Measurements from ENCODE around the gene SF3B6. TPM values are rescaled to one million over a fixed set of nuclear protein-coding genes. Genes with fewer than 3 reads are reported as not detected.
"Not testable (repeated sequence)": the region's sequence is repeated elsewhere in the genome, so short reads cannot be mapped to it uniquely, and the experiment has no call there.

Gene SF3B6
- total RNA-seq, 2 donors from 2014 or later, result 21.4 to 42.8 TPM

- no peaks in the 10 kb centered on the region for H3K27me3 ChIP-seq
- no peaks in the 10 kb centered on the region for H3K4me1 ChIP-seq
- DNase-seq (no peak), ATAC-seq (no peak)
- H3K4me3 ChIP-seq, result no peak overlapping the region
- H3K9me3 ChIP-seq, result no peaks in the 10 kb centered on the region
- intact Hi-C loops (cut with DNase I), result no loop called here
- H3K27ac ChIP-seq, result no peak overlapping the region
- TF ChIP-seq POLR2A (IDR thresholded peaks at IDR 0.05), result no peak
- TF ChIP-seq CTCF (IDR thresholded peaks at IDR 0.05), result no peak
- no peaks in the 10 kb centered on the region for H3K36me3 ChIP-seq (replicated peaks in 1 of 2; ENCODE audit: insufficient read depth in 1 of 2, low read depth in 2 of 2)
- WGBS, 2 donors, result 91% methylated on average over 8 of the region's 8 CpGs; no CpG with 5 or more reads in 1 of the 2 donors
These were observed 28.1 kb upstream of the SF3B6 start for GRCh38 chr2:24104110-24104650.

GRCh38 chr2:24102677-24103076, 26.6 kb upstream of the SF3B6 start:
- WGBS, 2 donors, result 92 to 95% methylated on average over 1 of the region's 1 CpG
- Histone ChIP-seq H3K27me3 (no peaks in the 10 kb centered on the region), H3K4me3 (no peak overlapping the region), H3K9me3 (no peaks in the 10 kb centered on the region), H3K27ac (no peak overlapping the region), H3K36me3 (replicated peaks in 1 of 2; ENCODE audit: insufficient read depth in 1 of 2, low read depth in 2 of 2) (no peaks in the 10 kb centered on the region), H3K4me1 (no peaks in the 10 kb centered on the region)
- no peak for DNase-seq
- intact Hi-C loops (cut with DNase I), result no loop called here
- no peak for TF ChIP-seq CTCF (IDR thresholded peaks at IDR 0.05)
- no peak for TF ChIP-seq POLR2A (IDR thresholded peaks at IDR 0.05)
- ATAC-seq, result no peak

- Histone ChIP-seq H3K27me3 (no peaks in the 10 kb centered on the region), H3K4me1 (no peaks in the 10 kb centered on the region), H3K9me3 (no peaks in the 10 kb centered on the region), H3K27ac (no peak overlapping the region), H3K4me3 (no peak overlapping the region), H3K36me3 (replicated peaks in 1 of 2; ENCODE audit: insufficient read depth in 1 of 2, low read depth in 2 of 2) (no peaks in the 10 kb centered on the region)
- WGBS, 2 donors, result 84 to 89% methylated on average over 2 of the region's 2 CpGs
- intact Hi-C loops (cut with DNase I), result no loop called here
- DNase-seq (no peak), ATAC-seq (no peak)
- TF ChIP-seq POLR2A (IDR thresholded peaks at IDR 0.05), result no peak
- no peak for TF ChIP-seq CTCF (IDR thresholded peaks at IDR 0.05)
These were observed 25.9 kb upstream of the SF3B6 start for GRCh38 chr2:24101992-24102391.

GRCh38 chr2:24100732-24101131, 24.6 kb upstream of the SF3B6 start:
- DNase-seq; H3K4me1 ChIP-seq; ATAC-seq; H3K9me3 ChIP-seq; intact Hi-C loops (cut with DNase I); H3K4me3 ChIP-seq; H3K27ac ChIP-seq; H3K36me3 ChIP-seq (replicated peaks in 1 of 2; ENCODE audit: insufficient read depth in 1 of 2, low read depth in 2 of 2); H3K27me3 ChIP-seq: not testable (repeated sequence)
- 82 to 91% methylated on average over 2 of the region's 2 CpGs for WGBS, 2 donors

- WGBS, 2 donors, result 72 to 89% methylated on average over 11 to 17 of the region's 17 CpGs
These were observed 19.1 kb upstream of the SF3B6 start for GRCh38 chr2:24095171-24095677.

GRCh38 chr2:24093270-24093669, 17.1 kb upstream of the SF3B6 start:
- H3K27me3 ChIP-seq; ATAC-seq; DNase-seq; H3K4me1 ChIP-seq; H3K9me3 ChIP-seq; H3K4me3 ChIP-seq; H3K36me3 ChIP-seq (replicated peaks in 1 of 2; ENCODE audit: insufficient read depth in 1 of 2, low read depth in 2 of 2); intact Hi-C loops (cut with DNase I); H3K27ac ChIP-seq: not testable (repeated sequence)
- 96 to 97% methylated on average over 5 of the region's 5 CpGs for WGBS, 2 donors

More at GRCh38 chr2:24095171-24095677, 19.1 kb upstream of the SF3B6 start:
- H3K27ac ChIP-seq; H3K4me3 ChIP-seq; ATAC-seq; H3K4me1 ChIP-seq; DNase-seq; H3K9me3 ChIP-seq; H3K27me3 ChIP-seq; H3K36me3 ChIP-seq (replicated peaks in 1 of 2; ENCODE audit: insufficient read depth in 1 of 2, low read depth in 2 of 2); intact Hi-C loops (cut with DNase I): not testable (repeated sequence)
